HCT116 (cell line): Measurements from ENCODE around the gene RCSD1. TPM values are rescaled to one million over a fixed set of nuclear protein-coding genes. Genes with fewer than 3 reads are reported as not detected.

Experiments used
- ATAC-seq: fragments of 200-7000 bp; cut with Tn5 transposase; 2 replicates; pipeline ENCODE4 v1.9.1; 2020; ENCODE audit warnings: mild to moderate bottlenecking, moderate library complexity
- BruUV-seq: library from RNA; stranded (reverse); fragments of 400-500 nt; replicated peaks from 2 replicates; lab custom pipeline; 2021; lab: Mats Ljungman, UMichigan
- CTCF ChIA-PET: fragments of 300-600 bp; sonication (Branson Sonifier 250); formaldehyde crosslinking; loops from one replicate; lab custom pipeline; 2021; ENCODE audit warnings: antibody characterized with exemption; lab: Charles Lee
- POLR2A ChIA-PET: fragments of 300-600, 350-600 bp; sonication (Branson Sonifier 250); formaldehyde crosslinking; loops from one replicate; lab custom pipeline; 2021; ENCODE audit warnings: antibody characterized with exemption; lab: Charles Lee
- RAD21 ChIA-PET, 2 experiments: fragments of 300-600 bp; sonication (Branson Sonifier 250); formaldehyde crosslinking; loops; one replicate each; lab custom pipeline; 2023; ENCODE audit warnings: low total read pairs in 2 of 2; ENCODE audit not compliant: uncharacterized antibody in 2 of 2, unreplicated experiment in 2 of 2, low non-redundant PET in 1 of 2; lab: Charles Lee
- DNase-seq: peaks from one replicate; pipeline ENCODE4 v3.0.0-alpha.2; 2010; ENCODE audit warnings: low read depth, low spot score
- H2AFZ ChIP-seq: fragments of 200-600 bp; shearing (Covaris generic), sonication (generic); 2 replicates; pipeline ENCODE4 v1.6.1; 2017; ENCODE audit warnings: low read depth, mixed run types, mixed read lengths, antibody characterized with exemption, low read length; ENCODE audit not compliant: poor library complexity, severe bottlenecking
- H3K27ac ChIP-seq: 2 replicates; pipeline ENCODE4 v1.5.1; 2012; ENCODE audit warnings: low read depth, low read length
- H3K27me3 ChIP-seq: fragments of 200-600 bp; sonication (generic); 2 replicates; pipeline ENCODE4 v1.6.1; 2016; ENCODE audit warnings: mixed run types, low read length, mixed read lengths; ENCODE audit not compliant: insufficient read depth
- H3K36me3 ChIP-seq, 2 experiments: fragments of 200-500 bp in 1 of 2; fragments of 200-600 bp in 1 of 2; sonication (Bioruptor generic) in 1 of 2; sonication (generic) in 1 of 2; 2 replicates each; pipeline versions ENCODE4 v1.5.1 to v1.6.1; 2014 to 2016; ENCODE audit warnings: low read length in 2 of 2, inconsistent platforms in 1 of 2, mixed read lengths in 1 of 2, mixed run types in 1 of 2; ENCODE audit not compliant: insufficient read depth in 2 of 2, control insufficient read depth in 1 of 2
- H3K4me1 ChIP-seq, 2 experiments: fragments of 200-600 bp in 1 of 2; sonication (generic) in 1 of 2; 2 replicates each; pipeline versions ENCODE4 v1.5.1 to v1.6.1; 2012 to 2017; ENCODE audit warnings: low read length in 2 of 2, inconsistent platforms in 1 of 2, mild to moderate bottlenecking in 1 of 2, mixed read lengths in 1 of 2, mixed run types in 1 of 2, moderate library complexity in 1 of 2; ENCODE audit not compliant: insufficient read depth in 2 of 2, control insufficient read depth in 1 of 2
- H3K4me2 ChIP-seq: fragments of 200-600 bp; sonication (generic); 2 replicates; pipeline ENCODE4 v1.6.1; 2017; ENCODE audit warnings: mixed run types, low read length, mixed read lengths
- H3K4me3 ChIP-seq, 2 experiments: fragments of 200-600 bp in 1 of 2; sonication (generic) in 1 of 2; replicated peaks in 1 of 2; 2 replicates each; pipeline ENCODE4 v1.5.1; 2011 to 2016; ENCODE audit warnings: low read length in 2 of 2, control low read depth in 1 of 2, low read depth in 1 of 2, mild to moderate bottlenecking in 1 of 2, mixed read lengths in 1 of 2, mixed run types in 1 of 2
- H3K79me2 ChIP-seq: fragments of 200-600 bp; sonication (generic); 2 replicates; pipeline ENCODE4 v1.6.1; 2017; ENCODE audit warnings: mild to moderate bottlenecking, mixed run types, low read length, moderate library complexity, mixed read lengths; ENCODE audit not compliant: insufficient read depth
- H3K9ac ChIP-seq: fragments of 200-600 bp; sonication (generic); 2 replicates; pipeline ENCODE4 v1.6.1; 2016; ENCODE audit warnings: low read length, mixed read lengths
- H3K9me2 ChIP-seq: fragments of 200-600 bp; sonication (generic), shearing (Covaris generic); 2 replicates; pipeline ENCODE4 v1.6.1; 2017; ENCODE audit warnings: mixed run types, mild to moderate bottlenecking, moderate library complexity; ENCODE audit not compliant: insufficient read depth
- H3K9me3 ChIP-seq, 2 experiments: fragments of 200-500 bp in 1 of 2; fragments of 200-600 bp in 1 of 2; sonication (Bioruptor generic) in 1 of 2; sonication (generic) in 1 of 2; 2 replicates each; pipeline ENCODE4 v1.6.1; 2014 to 2017; ENCODE audit warnings: low read length in 2 of 2, mixed read lengths in 2 of 2, inconsistent platforms in 1 of 2, low read depth in 1 of 2, mild to moderate bottlenecking in 1 of 2, mixed run types in 1 of 2, moderate library complexity in 1 of 2; ENCODE audit not compliant: control insufficient read depth in 1 of 2, insufficient read depth in 1 of 2
- H4K20me1 ChIP-seq: fragments of 200-600 bp; sonication (generic), shearing (Covaris generic); 2 replicates; pipeline ENCODE4 v1.6.1; 2017; ENCODE audit warnings: mixed run types, mild to moderate bottlenecking, moderate library complexity; ENCODE audit not compliant: insufficient read depth
- ATF3 ChIP-seq: IDR thresholded peaks from 2 replicates; pipeline ENCODE4 v1.6.1; 2012
- CBX3 ChIP-seq: IDR thresholded peaks from 2 replicates; pipeline ENCODE4 v1.6.1; 2012; ENCODE audit warnings: low read depth
- CEBPB ChIP-seq: IDR thresholded peaks from 2 replicates; pipeline ENCODE4 v1.6.1; 2012; ENCODE audit warnings: low read depth
- EGR1 ChIP-seq: IDR thresholded peaks from 2 replicates; pipeline ENCODE4 v1.6.1; 2012; ENCODE audit warnings: low read depth
- ELF1 ChIP-seq: IDR thresholded peaks from 2 replicates; pipeline ENCODE4 v1.6.1; 2012; ENCODE audit warnings: low read depth, borderline replicate concordance
- EZH2 ChIP-seq: fragments of 200-600 bp; sonication (generic); IDR thresholded peaks from 2 replicates; pipeline ENCODE4 v1.6.1; 2017; ENCODE audit warnings: antibody characterized with exemption, mixed run types
- FOSL1 ChIP-seq: IDR thresholded peaks from 2 replicates; pipeline ENCODE4 v1.6.1; 2012; ENCODE audit warnings: low read depth
- JUND ChIP-seq: IDR thresholded peaks from 2 replicates; pipeline ENCODE4 v1.6.1; 2012
- MAX ChIP-seq: IDR thresholded peaks from 2 replicates; pipeline ENCODE4 v1.6.1; 2012
- POLR2A ChIP-seq: IDR thresholded peaks from 2 replicates; pipeline ENCODE4 v1.7.0; 2011; ENCODE audit warnings: borderline replicate concordance; ENCODE audit not compliant: insufficient read depth, insufficient read length; ENCODE audit errors: extremely low read depth
- RAD21 ChIP-seq: IDR thresholded peaks from 2 replicates; pipeline ENCODE4 v1.6.1; 2012; ENCODE audit warnings: low read depth, mild to moderate bottlenecking
- SP1 ChIP-seq: IDR thresholded peaks from 2 replicates; pipeline ENCODE4 v1.6.1; 2012; ENCODE audit warnings: low read depth
- SRF ChIP-seq: IDR thresholded peaks from 2 replicates; pipeline ENCODE4 v1.6.1; 2012; ENCODE audit warnings: low read depth
- YY1 ChIP-seq: IDR thresholded peaks from 2 replicates; pipeline ENCODE4 v1.6.1; 2011; ENCODE audit warnings: low read length, low read depth, moderate library complexity, mild to moderate bottlenecking; ENCODE audit not compliant: insufficient replicate concordance; ENCODE audit errors: extremely low read depth
- ZFX ChIP-seq: fragments of 450-650 bp; IDR thresholded peaks from 2 replicates; pipeline ENCODE4 v1.6.1; 2017
- intact Hi-C: fragments of 100-400 bp; cut with micrococcal nuclease; formaldehyde crosslinking; loops from 2 replicates; pipeline ENCODE4 v1.10.0; 2022
- total RNA-seq: library from RNA; stranded (reverse); gene quantifications from one replicate; pipeline ENCODE4 v1.2.1, GENCODE V29; 2021; ENCODE audit not compliant: unreplicated experiment

RCSD1 gene
- total RNA-seq, 1 experiment from 2014 or later = 0.15 TPM

GRCh38 chr1:167644551-167644950, 14.5 kb downstream of the RCSD1 start:
- TF ChIP-seq POLR2A = no peak
- no peak for TF ChIP-seq MAX
- TF ChIP-seq EGR1 = no peak
- TF ChIP-seq SRF = no peak
- TF ChIP-seq CEBPB = no peak
- TF ChIP-seq ZFX = no peak
- no peak for TF ChIP-seq YY1
- TF ChIP-seq CBX3 = no peak
- TF ChIP-seq FOSL1 = no peak
- TF ChIP-seq, all 23 proteins: peak for 0
- ChIA-PET RAD21 (no interaction called here), CTCF (no interaction called here), POLR2A (no interaction called here)
- no TSS peak for BruUV-seq
- H3K79me2 ChIP-seq = no peaks in the 10 kb centered on the region
- no peaks in the 10 kb centered on the region for H3K9me3 ChIP-seq
- no peak overlapping the region for H3K4me3 ChIP-seq
- H3K4me1 ChIP-seq = no peaks in the 10 kb centered on the region
- intact Hi-C loops = no loop called here
- no peak overlapping the region for H3K27ac ChIP-seq
- no peaks in the 10 kb centered on the region for H4K20me1 ChIP-seq
- H3K36me3 ChIP-seq = no peaks in the 10 kb centered on the region
- no peak overlapping the region for H3K4me2 ChIP-seq
- H3K9ac ChIP-seq = no peak overlapping the region
- DNase-seq = no peak
- no peaks in the 10 kb centered on the region for H3K9me2 ChIP-seq
- 0 out of 2 replicates have a peak, but pooled peaks cover 4% of the 10 kb centered on the region for H3K27me3 ChIP-seq
- no peak for ATAC-seq
- H2AFZ ChIP-seq = no peak overlapping the region

GRCh38 chr1:167645140-167645541, 15.1 kb downstream of the RCSD1 start:
- ChIA-PET CTCF (no interaction called here), RAD21 (no interaction called here)
- no peaks in the 10 kb centered on the region for H3K4me1 ChIP-seq
- no peak for DNase-seq
- intact Hi-C loops = no loop called here
- H3K27ac ChIP-seq = no peak overlapping the region
- no peak for ATAC-seq
- BruUV-seq = no TSS peak
- TF ChIP-seq ELF1 (no peak), RAD21 (no peak), YY1 (no peak), SP1 (no peak), CBX3 (no peak), FOSL1 (no peak), JUND (no peak), EZH2 (no peak), EGR1 (no peak), ATF3 (no peak)
- TF ChIP-seq, all 23 proteins: peak for 0
- H3K9me2 ChIP-seq = no peaks in the 10 kb centered on the region
- POLR2A ChIA-PET = no interaction called here
- no peaks in the 10 kb centered on the region for H4K20me1 ChIP-seq
- no peaks in the 10 kb centered on the region for H3K36me3 ChIP-seq
- H3K9me3 ChIP-seq = no peaks in the 10 kb centered on the region
- H3K27me3 ChIP-seq = 0 out of 2 replicates have a peak, but pooled peaks cover 4% of the 10 kb centered on the region
- H3K79me2 ChIP-seq = no peaks in the 10 kb centered on the region
- H3K4me3 ChIP-seq = no peak overlapping the region
- no peak overlapping the region for H3K4me2 ChIP-seq
- H3K9ac ChIP-seq = no peak overlapping the region
- H2AFZ ChIP-seq = no peak overlapping the region
